ENCODE data around the gene ARMC12. TPM values are rescaled to one million over a fixed set of nuclear protein-coding genes. Genes with fewer than 3 reads are reported as not detected.

ARMC12 gene
- polyA plus RNA-seq, 1 of the 3 experiments (the other 2 are of a cell fraction), result 1.6 TPM

- Histone ChIP-seq H3K4me3 (ENCODE audit: low read depth in 2 of 2, low read length in 1 of 2) (no peak overlapping the region), H3K4me1 (ENCODE audit: control insufficient read depth in 1 of 2, insufficient read depth in 2 of 2, low read depth in 1 of 2, low read length in 1 of 2) (no peaks in the 10 kb centered on the region), H3K36me3 (replicated peaks in 1 of 2; ENCODE audit: control insufficient read depth in 1 of 2, insufficient read depth in 2 of 2, low read length in 1 of 2) (no peaks in the 10 kb centered on the region), H3F3A (replicated peaks; ENCODE audit: insufficient read depth) (no peaks in the 10 kb centered on the region), H2AFZ (ENCODE audit: low read depth) (no peak overlapping the region), H3K27ac (ENCODE audit: low read depth in 2 of 2, low read length in 1 of 2) (no peak overlapping the region), H3K4me2 (no peak overlapping the region), H3K9me3 (no peaks in the 10 kb centered on the region), H3K9me2 (no peaks in the 10 kb centered on the region), H3K79me2 (ENCODE audit: insufficient read depth) (no peaks in the 10 kb centered on the region), H4K20me1 (ENCODE audit: insufficient read depth) (no peaks in the 10 kb centered on the region), H3K9ac (no peak overlapping the region), H3K27me3 (ENCODE audit: insufficient read depth) (no peaks in the 10 kb centered on the region; the same call in 1 of the 2 replicates)
- ChIA-PET POLR2A (no interaction called here), CTCF (interaction anchor here (0.8 to 3.3 kb wide), 8 partner anchors 16 to 340 kb away, joined by 3 to 13 read pairs (median 4); partner anchors contain the start of gene ARMC12)
- TF ChIP-seq RCOR1 (IDR thresholded peaks at IDR 0.05; ENCODE audit: low read length) (no peak), USF2 (IDR thresholded peaks at IDR 0.05; ENCODE audit: borderline replicate concordance, low read depth, low read length) (no peak), POLR2AphosphoS5 (IDR thresholded peaks at IDR 0.05; ENCODE audit: low read depth, low read length) (no peak), IRF3 (IDR thresholded peaks at IDR 0.05; ENCODE audit: low read depth, low read length) (no peak), CHD2 (IDR thresholded peaks at IDR 0.05; ENCODE audit: low read length, partially characterized antibody) (no peak), ELF1 (IDR thresholded peaks at IDR 0.05) (no peak), USF1 (IDR thresholded peaks at IDR 0.05; ENCODE audit: borderline replicate concordance, low read depth) (no peak), RXRA (IDR thresholded peaks at IDR 0.05; ENCODE audit: borderline replicate concordance, low read depth) (no peak), REST (IDR thresholded peaks at IDR 0.05; ENCODE audit: low read depth, low read length) (no peak), GABPA (IDR thresholded peaks at IDR 0.05; ENCODE audit: low read depth) (no peak), JUND (IDR thresholded peaks at IDR 0.05) (no peak)
- WGBS (ENCODE audit: low lambda C conversion rate), result 83% methylated on average over 6 of the region's 6 CpGs
- DNase-seq, result no peak
These were observed 17.8 kb downstream of the ARMC12 start for GRCh38 chr6:35754452-35755277.
